H9 (cell line): ENCODE data around the gene CARD11. TPM values are rescaled to one million over a fixed set of nuclear protein-coding genes. Genes with fewer than 3 reads are reported as not detected.

Experiments
- DNase-seq: peaks from one replicate; pipeline ENCODE4 v3.0.0-alpha.2; 2017
- H2AFZ ChIP-seq: one replicate; pipeline ENCODE4 v1.6.1; 2013; ENCODE audit warnings: mild to moderate bottlenecking, low read length, control low read depth, moderate library complexity
- H2AK5ac ChIP-seq: 2 replicates; pipeline ENCODE4 v1.6.1; 2013; ENCODE audit warnings: low read length, control low read depth, mixed read lengths; ENCODE audit not compliant: insufficient read length
- H2BK120ac ChIP-seq: one replicate; pipeline ENCODE4 v1.6.1; 2013; ENCODE audit warnings: low read depth, mild to moderate bottlenecking, low read length, control low read depth, inconsistent platforms; ENCODE audit not compliant: poor library complexity, severe bottlenecking
- H2BK12ac ChIP-seq: 2 replicates; pipeline ENCODE4 v1.6.1; 2013; ENCODE audit warnings: low read length, control low read depth, mixed read lengths, low read depth; ENCODE audit not compliant: insufficient read length
- H2BK15ac ChIP-seq: 2 replicates; pipeline ENCODE4 v1.6.1; 2013; ENCODE audit warnings: low read depth, low read length, control low read depth
- H2BK20ac ChIP-seq: one replicate; pipeline ENCODE4 v1.6.1; 2013; ENCODE audit warnings: low read depth, mild to moderate bottlenecking, low read length, control low read depth, inconsistent platforms; ENCODE audit not compliant: poor library complexity, severe bottlenecking
- H2BK5ac ChIP-seq: 2 replicates; pipeline ENCODE4 v1.6.1; 2013; ENCODE audit warnings: low read length, control low read depth, mixed read lengths; ENCODE audit not compliant: insufficient read length
- H3K14ac ChIP-seq: 2 replicates; pipeline ENCODE4 v1.6.1; 2013; ENCODE audit warnings: low read length, control low read depth; ENCODE audit not compliant: insufficient read depth
- H3K18ac ChIP-seq: 2 replicates; pipeline ENCODE4 v1.6.1; 2013; ENCODE audit warnings: low read depth, mild to moderate bottlenecking, mixed read lengths, low read length, control low read depth; ENCODE audit not compliant: insufficient read length
- H3K23ac ChIP-seq: 2 replicates; pipeline ENCODE4 v1.6.1; 2013; ENCODE audit warnings: low read length, control low read depth, mixed read lengths, low read depth; ENCODE audit not compliant: insufficient read length
- H3K23me2 ChIP-seq: 2 replicates; pipeline ENCODE4 v1.6.1; 2013; ENCODE audit warnings: low read depth, mild to moderate bottlenecking, mixed read lengths, low read length, control low read depth; ENCODE audit not compliant: insufficient read length, poor library complexity, severe bottlenecking
- H3K27ac ChIP-seq: 2 replicates; pipeline ENCODE4 v1.5.1; 2013; ENCODE audit warnings: low read length, control low read depth, mixed read lengths, low read depth; ENCODE audit not compliant: insufficient read length
- H3K27me3 ChIP-seq: 2 replicates; pipeline ENCODE4 v1.6.1; 2013; ENCODE audit warnings: low read length, control low read depth, inconsistent platforms; ENCODE audit not compliant: insufficient read depth
- H3K4ac ChIP-seq: 2 replicates; pipeline ENCODE4 v1.6.1; 2013; ENCODE audit warnings: low read depth, mild to moderate bottlenecking, control low read depth, inconsistent platforms, low read length, moderate library complexity
- H3K4me1 ChIP-seq: 2 replicates; pipeline ENCODE4 v1.6.1; 2013; ENCODE audit warnings: low read length, control low read depth, inconsistent platforms; ENCODE audit not compliant: insufficient read depth
- H3K4me2 ChIP-seq: 2 replicates; pipeline ENCODE4 v1.6.1; 2013; ENCODE audit warnings: low read length, control low read depth, mixed read lengths; ENCODE audit not compliant: insufficient read length, insufficient read depth
- H3K56ac ChIP-seq: 2 replicates; pipeline ENCODE4 v1.6.1; 2013; ENCODE audit warnings: low read depth, mild to moderate bottlenecking, mixed read lengths, low read length, control low read depth; ENCODE audit not compliant: insufficient read length
- H3K79me1 ChIP-seq: 2 replicates; pipeline ENCODE4 v1.6.1; 2013; ENCODE audit warnings: low read depth, mild to moderate bottlenecking, moderate library complexity, low read length, control low read depth, inconsistent platforms; ENCODE audit not compliant: insufficient read depth, poor library complexity, severe bottlenecking
- H3K79me2 ChIP-seq: 2 replicates; pipeline ENCODE4 v1.6.1; 2013; ENCODE audit warnings: low read length, control low read depth, inconsistent platforms; ENCODE audit not compliant: insufficient read depth
- H3K9ac ChIP-seq: 2 replicates; pipeline ENCODE4 v1.6.1; 2013; ENCODE audit warnings: low read length, control low read depth, mixed read lengths; ENCODE audit not compliant: insufficient read length; ENCODE audit errors: extremely low read depth
- H3K9me3 ChIP-seq: one replicate; pipeline ENCODE4 v1.6.1; 2013; ENCODE audit warnings: low read depth, low read length, inconsistent platforms; ENCODE audit not compliant: control insufficient read depth
- H3T11ph ChIP-seq: one replicate; pipeline ENCODE4 v1.6.1; 2013; ENCODE audit warnings: mild to moderate bottlenecking, low read length, control low read depth, inconsistent platforms
- H4K20me1 ChIP-seq: one replicate; pipeline ENCODE4 v1.6.1; 2013; ENCODE audit not compliant: control insufficient read depth, insufficient read length, insufficient read depth
- H4K5ac ChIP-seq: 2 replicates; pipeline ENCODE4 v1.6.1; 2013; ENCODE audit warnings: low read depth, mild to moderate bottlenecking, mixed read lengths, low read length, control low read depth; ENCODE audit not compliant: insufficient read length
- H4K8ac ChIP-seq: replicated peaks from 2 replicates; pipeline ENCODE4 v1.6.1; 2013; ENCODE audit warnings: low read length, control low read depth, mixed read lengths, low read depth; ENCODE audit not compliant: insufficient read length
- H4K91ac ChIP-seq: 2 replicates; pipeline ENCODE4 v1.6.1; 2013; ENCODE audit warnings: low read depth, mild to moderate bottlenecking, moderate library complexity, mixed read lengths, low read length, control low read depth; ENCODE audit not compliant: insufficient read length
- H3K27ac Mint-ChIP-seq, 3 experiments: 2 replicates in 2 of 3; 3 replicates in 1 of 3; pipeline ENCODE4 v1.8.0; 2020 to 2021; ENCODE audit warnings: mixed read lengths in 3 of 3, mild to moderate bottlenecking in 1 of 3, moderate library complexity in 1 of 3
- H3K27me3 Mint-ChIP-seq: 2 replicates; pipeline ENCODE4 v1.8.0; 2021; ENCODE audit warnings: low read depth, mild to moderate bottlenecking, moderate library complexity, mixed read lengths
- H3K36me3 Mint-ChIP-seq, 3 experiments: 2 replicates in 2 of 3; 3 replicates in 1 of 3; pipeline ENCODE4 v1.8.0; 2020 to 2021; ENCODE audit warnings: low read depth in 3 of 3, mixed read lengths in 3 of 3; ENCODE audit not compliant: insufficient read depth in 1 of 3
- H3K4me1 Mint-ChIP-seq, 2 experiments: 2 replicates each; pipeline ENCODE4 v1.8.0; 2020; ENCODE audit warnings: mixed read lengths in 2 of 2
- H3K4me3 Mint-ChIP-seq, 2 experiments: 2 replicates in 1 of 2; 3 replicates in 1 of 2; pipeline ENCODE4 v1.8.0; 2020 to 2021; ENCODE audit warnings: mild to moderate bottlenecking in 2 of 2, mixed read lengths in 2 of 2, moderate library complexity in 1 of 2
- H3K9me3 Mint-ChIP-seq, 2 experiments: 2 replicates in 1 of 2; 3 replicates in 1 of 2; pipeline ENCODE4 v1.8.0; 2020; ENCODE audit warnings: mild to moderate bottlenecking in 2 of 2, mixed read lengths in 2 of 2, moderate library complexity in 1 of 2
- WGBS: extraction: QIAGEN DNeasy Blood & Tissue Kit; methylation state at CpG from one replicate; pipeline ENCODE4 v1.1.7; 2013; ENCODE audit warnings: missing lambda C conversion rate, low lambda C conversion rate, mixed read lengths; ENCODE audit not compliant: insufficient read length; ENCODE audit errors: extremely low coverage; 5-methylcytosine and 5-hydroxymethylcytosine counted together
- total RNA-seq: library from RNA; stranded (reverse); gene quantifications from 2 replicates; pipeline ENCODE4 v1.2.1, GENCODE V29; 2021
- TF ChIP-seq, protein P1 (sequence below): fragments of 200-600 bp; sonication (generic); conservative IDR thresholded peaks from 3 replicates; pipeline ENCODE4 v1.8.0; 2021; ENCODE audit warnings: antibody characterized with exemption, mild to moderate bottlenecking

The CARD11 gene
- total RNA-seq, 1 experiment from 2014 or later = 20.0 TPM

DNA sequence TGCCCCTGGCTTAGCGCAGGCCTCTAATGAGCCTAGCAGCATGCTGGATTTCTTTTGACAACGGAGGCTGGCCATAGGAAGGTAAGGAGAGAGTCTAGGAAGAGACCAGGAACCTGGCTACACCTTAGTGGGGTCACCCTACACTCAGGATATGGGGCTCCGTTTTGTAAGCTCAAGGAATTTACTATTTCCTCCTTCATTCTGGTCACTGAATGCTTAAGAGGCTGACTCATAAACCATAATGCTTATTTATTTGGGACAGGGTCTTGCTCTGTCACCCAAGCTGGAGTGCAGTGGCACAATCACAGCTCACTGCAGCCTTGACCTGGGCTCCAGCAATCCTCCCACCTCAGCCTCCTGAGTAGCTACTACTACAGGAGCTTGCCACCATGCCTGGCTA lies 38.4 kb downstream of the CARD11 start:
- H2BK15ac ChIP-seq = no peak overlapping the region
- no peak for DNase-seq
- Mint-ChIP-seq H3K27ac (no peak overlapping the region), H3K4me1 (peaks cover 3% of the 10 kb centered on the region in 2 experiments; a peak in 2 of 4 replicates), H3K27me3 (no peaks in the 10 kb centered on the region; the same call in 1 of the 2 replicates), H3K4me3 (no peak overlapping the region), H3K9me3 (no peaks in the 10 kb centered on the region), H3K36me3 (no peaks in the 10 kb centered on the region; a peak in 2 of 7 replicates)
- H4K5ac ChIP-seq = no peak overlapping the region
- H3K56ac ChIP-seq = no peak overlapping the region
- H3K18ac ChIP-seq = no peak overlapping the region
- H3K23me2 ChIP-seq = no peaks in the 10 kb centered on the region
- no peak overlapping the region for H3K4me2 ChIP-seq
- H4K91ac ChIP-seq = no peak overlapping the region
- TF ChIP-seq, protein P1, sequence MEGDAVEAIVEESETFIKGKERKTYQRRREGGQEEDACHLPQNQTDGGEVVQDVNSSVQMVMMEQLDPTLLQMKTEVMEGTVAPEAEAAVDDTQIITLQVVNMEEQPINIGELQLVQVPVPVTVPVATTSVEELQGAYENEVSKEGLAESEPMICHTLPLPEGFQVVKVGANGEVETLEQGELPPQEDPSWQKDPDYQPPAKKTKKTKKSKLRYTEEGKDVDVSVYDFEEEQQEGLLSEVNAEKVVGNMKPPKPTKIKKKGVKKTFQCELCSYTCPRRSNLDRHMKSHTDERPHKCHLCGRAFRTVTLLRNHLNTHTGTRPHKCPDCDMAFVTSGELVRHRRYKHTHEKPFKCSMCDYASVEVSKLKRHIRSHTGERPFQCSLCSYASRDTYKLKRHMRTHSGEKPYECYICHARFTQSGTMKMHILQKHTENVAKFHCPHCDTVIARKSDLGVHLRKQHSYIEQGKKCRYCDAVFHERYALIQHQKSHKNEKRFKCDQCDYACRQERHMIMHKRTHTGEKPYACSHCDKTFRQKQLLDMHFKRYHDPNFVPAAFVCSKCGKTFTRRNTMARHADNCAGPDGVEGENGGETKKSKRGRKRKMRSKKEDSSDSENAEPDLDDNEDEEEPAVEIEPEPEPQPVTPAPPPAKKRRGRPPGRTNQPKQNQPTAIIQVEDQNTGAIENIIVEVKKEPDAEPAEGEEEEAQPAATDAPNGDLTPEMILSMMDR = no peak
- H3K9me3 ChIP-seq = no peaks in the 10 kb centered on the region
- no peak overlapping the region for H3K27ac ChIP-seq
- no peak overlapping the region for H2BK12ac ChIP-seq
- no peak overlapping the region for H2BK5ac ChIP-seq
- no peak overlapping the region for H3T11ph ChIP-seq
- WGBS = no CpG with 5 or more reads among the region's 3 CpGs
- no peaks in the 10 kb centered on the region for H3K27me3 ChIP-seq
- H3K4ac ChIP-seq = no peak overlapping the region
- no peak overlapping the region for H2BK20ac ChIP-seq
- no peak overlapping the region for H2AFZ ChIP-seq
- H3K4me1 ChIP-seq = 0 out of 2 replicates have a peak, but pooled peaks cover 2% of the 10 kb centered on the region
- no peak overlapping the region for H3K23ac ChIP-seq
- no peak overlapping the region for H4K8ac ChIP-seq
- no peak overlapping the region for H2BK120ac ChIP-seq
- no peaks in the 10 kb centered on the region for H3K79me2 ChIP-seq
- no peak overlapping the region for H2AK5ac ChIP-seq
- no peak overlapping the region for H3K14ac ChIP-seq
- H3K79me1 ChIP-seq = no peaks in the 10 kb centered on the region
- peaks cover 2% of the 10 kb centered on the region for H4K20me1 ChIP-seq
- H3K9ac ChIP-seq = no peak overlapping the region
